ENCODE measurements around the gene KIT.

- TF ChIP-seq EZH2phosphoT487 (IDR thresholded peaks at IDR 0.05; ENCODE audit: insufficient read depth, low read depth) (no peak), EZH2 (IDR thresholded peaks at IDR 0.05; ENCODE audit: insufficient read depth, poor library complexity, severe bottlenecking) (no peak)
Measured at GRCh38 chr4:54729256-54729655, 71.5 kb downstream of the KIT start.
